AG10803 (cell line): Measurements from ENCODE around the gene TMEM123.

Source experiments
- DNase-seq: peaks from one replicate; pipeline ENCODE4 v3.0.0; 2010; ENCODE audit warnings: low read depth
- H3K4me3 ChIP-seq: 2 replicates; pipeline ENCODE4 v1.5.1; 2011; ENCODE audit warnings: mild to moderate bottlenecking, low read length, control low read depth
- CTCF ChIP-seq: conservative IDR thresholded peaks from 2 replicates; pipeline ENCODE4 v1.5.1; 2011; ENCODE audit warnings: mild to moderate bottlenecking, low read length, control low read depth, inconsistent platforms

The TMEM123 gene

GRCh38 chr11:102472127-102472526 lies 19.6 kb upstream of the TMEM123 start:
- no peak for DNase-seq
- H3K4me3 ChIP-seq = no peak overlapping the region
- TF ChIP-seq CTCF = no peak

- DNase-seq = no peak
- no peak for TF ChIP-seq CTCF
- H3K4me3 ChIP-seq = no peak overlapping the region
These were observed 18.9 kb upstream of the TMEM123 start for GRCh38 chr11:102471474-102471873.

DNA sequence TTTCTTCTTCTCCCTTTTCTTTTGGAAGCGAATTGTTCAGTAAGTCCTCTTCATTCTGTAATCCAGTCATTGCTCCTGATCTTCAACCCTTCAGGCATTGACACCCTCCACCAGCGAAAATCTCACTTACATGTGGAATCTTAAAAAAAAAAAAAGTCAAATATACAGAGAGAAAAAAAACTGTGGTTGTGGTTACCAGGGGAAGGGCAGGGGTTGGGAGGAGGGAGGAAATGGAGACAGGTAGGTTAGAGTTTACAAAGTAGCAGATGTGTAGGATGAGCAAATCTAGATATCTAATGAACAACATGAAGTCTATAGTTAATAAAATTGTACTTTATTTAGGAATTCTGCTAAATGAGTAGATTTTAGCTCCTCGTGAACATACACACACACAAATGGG lies 17.7 kb upstream of the TMEM123 start:
- TF ChIP-seq CTCF = no peak
- no peak overlapping the region for H3K4me3 ChIP-seq
- no peak for DNase-seq

DNA sequence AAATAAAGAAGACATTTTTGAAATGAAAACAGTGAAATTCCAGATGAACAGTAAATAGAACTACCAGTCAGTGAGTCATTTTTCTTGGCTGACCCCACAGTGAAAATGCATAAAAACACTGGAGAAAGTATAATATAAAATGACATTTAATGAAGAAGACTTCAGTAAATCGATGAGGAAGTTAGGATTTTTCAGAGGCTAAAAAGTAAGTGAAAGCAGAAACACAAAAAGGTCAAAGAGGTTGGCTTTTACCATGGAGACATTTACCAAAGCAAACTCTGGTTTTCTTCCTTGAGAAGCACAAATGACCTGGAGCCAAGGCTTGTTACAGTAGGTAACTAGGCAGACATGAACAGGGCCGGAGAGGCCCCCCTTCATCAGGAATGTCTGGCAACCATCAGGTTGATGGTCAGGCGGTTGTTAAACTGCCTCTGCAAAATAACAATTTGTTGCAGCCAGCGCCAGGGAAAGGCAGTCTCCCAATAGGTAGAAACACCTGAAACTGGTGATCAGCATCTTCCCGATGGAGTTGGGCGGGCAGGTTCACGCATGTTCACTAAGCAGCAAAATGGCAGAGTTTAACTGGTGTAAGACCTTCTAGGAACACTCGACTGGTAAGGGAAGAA lies 16.7 kb upstream of the TMEM123 start:
- TF ChIP-seq CTCF = no peak
- H3K4me3 ChIP-seq = no peak overlapping the region
- DNase-seq = peak; percentile 29

GRCh38 chr11:102468616-102469195 lies 16.1 kb upstream of the TMEM123 start:
- H3K4me3 ChIP-seq = no peak overlapping the region
- no peak for TF ChIP-seq CTCF

GRCh38 chr11:102467853-102468580 lies 15.5 kb upstream of the TMEM123 start:
- no peak overlapping the region for H3K4me3 ChIP-seq
- no peak for TF ChIP-seq CTCF

More at GRCh38 chr11:102468616-102469195, 16.1 kb upstream of the TMEM123 start:
- no peak for DNase-seq

More at GRCh38 chr11:102467853-102468580, 15.5 kb upstream of the TMEM123 start:
- no peak for DNase-seq
